Activated CD4-positive, alpha-beta T cell treated with anti-CD3 and anti-CD28 coated beads for 24 hours (primary cell): ENCODE measurements around the gene THOP1.
A peak's percentile ranks its signal among the peaks of the same experiment; 100 is the strongest.

ENCODE experiments used
- DNase-seq, 2 donors: peaks; one replicate each; pipeline ENCODE4 v3.0.0-alpha.2; 2020; ENCODE audit warnings: low read depth in 2 of 2

Gene THOP1

GRCh38 chr19:2762783-2763496 lies 22.4 kb upstream of the THOP1 start:
- DNase-seq = no peak

GRCh38 chr19:2763687-2764086 lies 21.6 kb upstream of the THOP1 start:
- DNase-seq = no peak

GRCh38 chr19:2764945-2765344 lies 20.4 kb upstream of the THOP1 start:
- DNase-seq = no peak

- no peak for DNase-seq
Measured at GRCh38 chr19:2765376-2765775, 19.9 kb upstream of the THOP1 start.

GRCh38 chr19:2766594-2767372 lies 18.5 kb upstream of the THOP1 start:
- DNase-seq = no peak

- no peak for DNase-seq
Measured at GRCh38 chr19:2767688-2768087, 17.6 kb upstream of the THOP1 start.

- no peak for DNase-seq
Measured at GRCh38 chr19:2768365-2769132, 16.8 kb upstream of the THOP1 start.

GRCh38 chr19:2769218-2769617 lies 16.1 kb upstream of the THOP1 start:
- no peak for DNase-seq

GRCh38 chr19:2770055-2771013 lies 15.0 kb upstream of the THOP1 start:
- DNase-seq = no peak

- DNase-seq = no peak
Measured at GRCh38 chr19:2771786-2772674, 13.3 kb upstream of the THOP1 start.

GRCh38 chr19:2774083-2774679 lies 11.1 kb upstream of the THOP1 start:
- DNase-seq = no peak

GRCh38 chr19:2774953-2775555 lies 10.2 kb upstream of the THOP1 start:
- DNase-seq = no peak

GRCh38 chr19:2775556-2776430 lies 9.5 kb upstream of the THOP1 start:
- peak; percentile 36 to 66 for DNase-seq

- DNase-seq = no peak
Measured at GRCh38 chr19:2777952-2778683, 7.2 kb upstream of the THOP1 start.

- no peak for DNase-seq
Measured at GRCh38 chr19:2779121-2779740, 6.1 kb upstream of the THOP1 start.

- no peak for DNase-seq
Measured at GRCh38 chr19:2780284-2780683, 5.0 kb upstream of the THOP1 start.

GRCh38 chr19:2782329-2782935 lies 2.9 kb upstream of the THOP1 start:
- no peak for DNase-seq
